Measurements from ENCODE around the gene GAK.

The GAK gene

GRCh38 chr4:828641-829271 is 103.4 kb downstream of the GAK start:
- no peaks in the 10 kb centered on the region for H3K36me3 ChIP-seq (ENCODE audit: low read length)
- no peaks in the 10 kb centered on the region for H3K9me2 ChIP-seq (replicated peaks; ENCODE audit: insufficient read depth, low read length)
- H3K27ac ChIP-seq (ENCODE audit: low read depth, low read length), result no peak overlapping the region
- no peak overlapping the region for H3K4me3 ChIP-seq (ENCODE audit: insufficient read depth, low read length, poor library complexity, severe bottlenecking)
- no peak overlapping the region for H3K9ac ChIP-seq (ENCODE audit: low read length)
- no peaks in the 10 kb centered on the region for H4K20me1 ChIP-seq (ENCODE audit: low read depth, low read length)
- no peak overlapping the region for H3K4me2 ChIP-seq (ENCODE audit: low read depth, low read length, poor library complexity, severe bottlenecking)
- H3K9me3 ChIP-seq (ENCODE audit: insufficient read depth, low read length), result no peaks in the 10 kb centered on the region
- no peaks in the 10 kb centered on the region for H3F3A ChIP-seq (ENCODE audit: insufficient read depth)
- H3K79me2 ChIP-seq (ENCODE audit: insufficient read depth, low read length), result no peaks in the 10 kb centered on the region
- no peaks in the 10 kb centered on the region for H3K27me3 ChIP-seq (ENCODE audit: low read length)
- no peak overlapping the region for H2AFZ ChIP-seq (ENCODE audit: low read depth, low read length, severe bottlenecking)
- TF ChIP-seq EZH2phosphoT487 (conservative IDR thresholded peaks at IDR 0.05; ENCODE audit: low read length), result no peak
- no peak for TF ChIP-seq CTCF (IDR thresholded peaks at IDR 0.05; ENCODE audit: insufficient read depth, low read length, poor library complexity, severe bottlenecking)

- no peaks in the 10 kb centered on the region for H3K27me3 ChIP-seq (ENCODE audit: low read length)
- H3F3A ChIP-seq (ENCODE audit: insufficient read depth), result no peaks in the 10 kb centered on the region
- H3K9me3 ChIP-seq (ENCODE audit: insufficient read depth, low read length), result no peaks in the 10 kb centered on the region
- H3K27ac ChIP-seq (ENCODE audit: low read depth, low read length), result no peak overlapping the region
- no peak overlapping the region for H2AFZ ChIP-seq (ENCODE audit: low read depth, low read length, severe bottlenecking)
- TF ChIP-seq EZH2phosphoT487 (conservative IDR thresholded peaks at IDR 0.05; ENCODE audit: low read length) (no peak), CTCF (IDR thresholded peaks at IDR 0.05; ENCODE audit: insufficient read depth, low read length, poor library complexity, severe bottlenecking) (no peak)
- H3K9me2 ChIP-seq (replicated peaks; ENCODE audit: insufficient read depth, low read length), result no peaks in the 10 kb centered on the region
- H4K20me1 ChIP-seq (ENCODE audit: low read depth, low read length), result no peaks in the 10 kb centered on the region
- H3K79me2 ChIP-seq (ENCODE audit: insufficient read depth, low read length), result no peaks in the 10 kb centered on the region
- H3K4me2 ChIP-seq (ENCODE audit: low read depth, low read length, poor library complexity, severe bottlenecking), result no peak overlapping the region
- H3K4me3 ChIP-seq (ENCODE audit: insufficient read depth, low read length, poor library complexity, severe bottlenecking), result no peak overlapping the region
- H3K36me3 ChIP-seq (ENCODE audit: low read length), result no peaks in the 10 kb centered on the region
- no peak overlapping the region for H3K9ac ChIP-seq (ENCODE audit: low read length)
These were observed 104.7 kb downstream of the GAK start for GRCh38 chr4:827209-828081.

- Histone ChIP-seq H3K27ac (ENCODE audit: low read depth, low read length) (no peak overlapping the region), H3K4me2 (ENCODE audit: low read depth, low read length, poor library complexity, severe bottlenecking) (no peak overlapping the region), H2AFZ (ENCODE audit: low read depth, low read length, severe bottlenecking) (no peak overlapping the region), H3K9me3 (ENCODE audit: insufficient read depth, low read length) (no peaks in the 10 kb centered on the region), H3K36me3 (ENCODE audit: low read length) (no peaks in the 10 kb centered on the region), H4K20me1 (ENCODE audit: low read depth, low read length) (no peaks in the 10 kb centered on the region), H3K79me2 (ENCODE audit: insufficient read depth, low read length) (no peaks in the 10 kb centered on the region), H3F3A (ENCODE audit: insufficient read depth) (no peaks in the 10 kb centered on the region), H3K9me2 (replicated peaks; ENCODE audit: insufficient read depth, low read length) (no peaks in the 10 kb centered on the region), H3K9ac (ENCODE audit: low read length) (no peak overlapping the region), H3K27me3 (ENCODE audit: low read length) (no peaks in the 10 kb centered on the region), H3K4me3 (ENCODE audit: insufficient read depth, low read length, poor library complexity, severe bottlenecking) (no peak overlapping the region)
- TF ChIP-seq CTCF (IDR thresholded peaks at IDR 0.05; ENCODE audit: insufficient read depth, low read length, poor library complexity, severe bottlenecking), result no peak
These were observed 105.5 kb downstream of the GAK start for GRCh38 chr4:826508-827208.

Data from SU-DHL-6 (cell line).